NCI-H128 (cell line): ENCODE results near the gene TMEM50A.
"Not testable (repeated sequence)": the region's sequence is repeated elsewhere in the genome, so short reads cannot be mapped to it uniquely, and the experiment has no call there.

Source experiments
- DNase-seq: peaks from one replicate; lab custom pipeline; 2025; ENCODE audit not compliant: unreplicated experiment; lab: John Stamatoyannopoulos, UW

Gene TMEM50A

GRCh38 chr1:25329950-25330349 lies 8.2 kb upstream of the TMEM50A start:
- DNase-seq = not testable (repeated sequence)

DNA sequence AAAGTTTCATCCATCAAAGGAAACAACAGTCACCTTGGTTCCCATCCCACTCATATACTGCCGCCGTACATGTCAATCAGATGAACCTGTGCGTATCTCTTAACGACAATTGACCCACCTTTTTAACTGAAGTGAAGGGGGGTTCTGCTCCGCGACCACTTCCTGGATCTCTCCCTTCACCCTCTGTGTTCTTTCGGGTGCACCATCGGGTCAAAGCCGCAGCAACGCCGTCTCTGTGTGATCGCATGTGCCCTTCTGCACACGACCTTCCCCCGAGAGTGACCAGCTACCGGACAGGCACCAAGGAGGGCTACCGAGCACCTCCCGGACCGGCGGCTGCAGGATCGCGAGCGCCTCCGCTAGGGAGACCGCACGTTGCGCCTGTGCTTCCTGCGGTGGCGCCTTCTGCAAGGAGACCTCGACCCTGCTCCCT lies 1.2 kb upstream of the TMEM50A start:
- not testable (repeated sequence) for DNase-seq

GRCh38 chr1:25337483-25338187 lies 499 bp upstream of the TMEM50A start:
- DNase-seq = not testable (repeated sequence)

GRCh38 chr1:25338986-25339385 lies 852 bp downstream of the TMEM50A start:
- no peak for DNase-seq

DNA sequence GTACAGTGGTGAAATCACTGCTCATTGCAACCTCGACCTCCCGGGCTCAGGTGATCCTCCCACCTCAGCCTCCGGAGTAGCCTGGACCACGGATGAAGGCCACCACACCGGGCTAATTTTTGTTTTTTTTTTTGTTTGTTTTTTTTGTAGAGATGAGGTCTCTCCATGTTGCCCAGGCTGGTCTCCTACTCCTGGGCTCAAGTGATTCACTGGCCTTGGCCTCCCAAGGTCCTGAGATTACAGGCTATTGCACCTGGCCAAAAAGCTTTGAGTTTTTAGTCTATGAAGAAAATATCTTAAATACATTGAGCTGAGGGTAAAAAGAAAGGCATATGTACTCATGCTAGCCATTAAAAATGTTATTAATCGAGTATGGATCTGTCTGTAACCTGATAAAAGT lies 3.6 kb downstream of the TMEM50A start:
- no peak for DNase-seq

DNA sequence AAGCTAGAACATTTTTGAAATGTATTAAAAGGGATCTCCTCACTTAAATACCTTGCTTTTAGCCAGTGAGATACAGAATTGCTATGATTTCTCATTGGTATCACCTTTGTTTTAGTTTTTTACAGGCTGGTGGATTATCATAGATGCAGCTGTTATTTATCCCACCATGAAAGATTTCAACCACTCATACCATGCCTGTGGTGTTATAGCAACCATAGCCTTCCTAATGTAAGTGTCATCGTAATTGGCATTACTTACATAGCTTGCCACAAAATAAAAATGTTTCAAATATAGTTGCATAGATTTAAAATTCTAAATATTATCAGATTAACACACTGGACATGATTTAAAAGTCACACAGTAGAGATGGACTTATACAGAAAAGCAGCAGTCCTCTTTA lies 4.7 kb downstream of the TMEM50A start:
- DNase-seq = no peak

DNA sequence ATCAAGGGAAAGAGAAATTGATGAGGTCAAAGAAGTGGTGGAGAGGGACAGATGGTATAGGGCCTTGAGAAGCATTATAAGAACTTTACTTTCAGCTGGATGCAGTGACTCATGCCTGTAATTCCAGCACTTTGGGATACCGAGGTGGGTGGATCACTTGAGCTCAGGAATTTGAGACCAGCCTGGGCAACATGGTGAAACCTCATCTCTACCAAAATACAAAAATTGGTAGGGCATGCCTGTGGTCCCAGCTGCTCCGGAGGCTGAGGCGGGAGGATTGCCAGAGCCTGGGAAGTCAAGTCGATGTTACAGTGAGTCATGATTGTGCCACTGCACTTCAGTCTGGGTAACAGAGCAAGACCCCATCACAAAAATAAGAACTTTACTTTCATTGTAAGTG lies 5.7 kb downstream of the TMEM50A start:
- DNase-seq = no peak

- no peak for DNase-seq
Measured at GRCh38 chr1:25347556-25347955, 9.4 kb downstream of the TMEM50A start.

DNA sequence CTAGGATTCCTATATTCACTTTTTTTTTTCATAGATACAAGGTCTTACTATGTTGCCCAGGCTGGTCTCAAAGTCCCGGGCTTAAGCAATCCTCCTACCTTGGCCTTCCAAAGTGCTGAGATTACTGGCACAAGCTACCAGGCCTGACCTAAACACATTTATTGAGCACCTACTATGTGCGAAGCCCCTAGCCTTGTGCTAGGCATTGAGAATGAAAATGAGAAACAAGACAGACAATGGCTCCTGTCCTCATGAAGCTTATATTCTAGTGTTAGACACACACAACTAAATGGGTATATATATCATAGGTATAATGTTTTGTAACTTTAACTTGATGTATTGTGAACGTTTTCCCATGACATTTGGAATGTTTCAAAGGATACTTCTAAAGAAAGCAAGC lies 11.5 kb downstream of the TMEM50A start:
- no peak for DNase-seq

DNA sequence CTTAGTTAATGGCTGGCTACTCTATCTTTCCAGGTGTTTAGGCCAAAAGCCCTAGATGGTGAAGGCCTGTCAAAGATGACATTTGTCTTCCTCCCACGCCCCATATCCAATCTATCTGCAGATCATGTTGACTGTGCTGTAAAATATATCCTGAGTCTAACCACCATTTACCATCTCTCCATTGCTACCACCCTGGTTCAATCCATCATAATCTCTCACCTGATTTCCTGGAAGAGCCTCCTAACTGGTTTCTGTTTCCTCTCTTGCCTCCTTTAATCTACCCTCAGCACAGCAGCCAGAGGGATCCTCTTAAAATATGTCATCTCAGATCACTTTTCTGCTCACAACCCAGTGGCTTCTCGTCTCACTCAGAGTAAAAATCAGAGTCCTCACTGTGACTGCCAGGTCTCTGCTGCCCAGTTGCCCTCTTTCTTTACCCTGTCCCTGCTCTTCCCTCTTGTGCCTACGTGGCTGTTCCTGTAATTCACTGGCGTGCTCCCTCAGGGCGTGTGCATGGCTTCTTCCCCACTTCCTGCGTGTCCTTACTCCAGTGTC lies 17.8 kb downstream of the TMEM50A start:
- DNase-seq = no peak

- DNase-seq = no peak
Measured at GRCh38 chr1:25356441-25356840, 18.3 kb downstream of the TMEM50A start.

- DNase-seq = no peak
Measured at GRCh38 chr1:25356848-25357247, 18.7 kb downstream of the TMEM50A start.

DNA sequence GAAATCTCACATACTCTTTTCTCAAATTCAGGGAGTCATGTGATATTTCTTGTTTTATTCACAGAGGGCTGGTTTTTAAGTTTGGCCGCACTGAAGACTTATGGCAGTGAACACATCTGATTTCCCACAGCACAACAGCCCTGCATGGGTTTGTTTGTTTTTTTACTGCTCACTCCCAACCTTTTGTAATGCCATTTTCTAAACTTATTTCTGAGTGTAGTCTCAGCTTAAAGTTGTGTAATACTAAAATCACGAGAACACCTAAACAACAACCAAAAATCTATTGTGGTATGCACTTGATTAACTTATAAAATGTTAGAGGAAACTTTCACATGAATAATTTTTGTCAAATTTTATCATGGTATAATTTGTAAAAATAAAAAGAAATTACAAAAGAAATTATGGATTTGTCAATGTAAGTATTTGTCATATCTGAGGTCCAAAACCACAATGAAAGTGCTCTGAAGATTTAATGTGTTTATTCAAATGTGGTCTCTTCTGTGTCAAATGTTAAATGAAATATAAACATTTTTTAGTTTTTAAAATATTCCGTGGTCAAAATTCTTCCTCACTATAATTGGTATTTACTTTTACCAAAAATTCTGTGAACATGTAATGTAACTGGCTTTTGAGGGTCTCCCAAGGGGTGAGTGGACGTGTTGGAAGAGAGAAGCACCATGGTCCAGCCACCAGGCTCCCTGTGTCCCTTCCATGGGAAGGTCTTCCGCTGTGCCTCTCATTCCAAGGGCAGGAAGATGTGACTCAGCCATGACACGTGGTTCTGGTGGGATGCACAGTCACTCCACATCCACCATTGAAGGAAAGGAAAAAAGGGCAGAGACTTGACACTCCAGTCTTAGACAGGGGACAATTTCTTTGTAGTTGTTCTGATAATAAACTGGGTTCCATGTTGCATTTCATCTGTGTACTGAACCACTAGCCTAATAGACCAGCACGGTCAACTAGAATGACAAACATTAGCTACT lies 22.8 kb downstream of the TMEM50A start:
- no peak for DNase-seq

- DNase-seq = no peak
Measured at GRCh38 chr1:25361901-25362300, 23.8 kb downstream of the TMEM50A start.

DNA sequence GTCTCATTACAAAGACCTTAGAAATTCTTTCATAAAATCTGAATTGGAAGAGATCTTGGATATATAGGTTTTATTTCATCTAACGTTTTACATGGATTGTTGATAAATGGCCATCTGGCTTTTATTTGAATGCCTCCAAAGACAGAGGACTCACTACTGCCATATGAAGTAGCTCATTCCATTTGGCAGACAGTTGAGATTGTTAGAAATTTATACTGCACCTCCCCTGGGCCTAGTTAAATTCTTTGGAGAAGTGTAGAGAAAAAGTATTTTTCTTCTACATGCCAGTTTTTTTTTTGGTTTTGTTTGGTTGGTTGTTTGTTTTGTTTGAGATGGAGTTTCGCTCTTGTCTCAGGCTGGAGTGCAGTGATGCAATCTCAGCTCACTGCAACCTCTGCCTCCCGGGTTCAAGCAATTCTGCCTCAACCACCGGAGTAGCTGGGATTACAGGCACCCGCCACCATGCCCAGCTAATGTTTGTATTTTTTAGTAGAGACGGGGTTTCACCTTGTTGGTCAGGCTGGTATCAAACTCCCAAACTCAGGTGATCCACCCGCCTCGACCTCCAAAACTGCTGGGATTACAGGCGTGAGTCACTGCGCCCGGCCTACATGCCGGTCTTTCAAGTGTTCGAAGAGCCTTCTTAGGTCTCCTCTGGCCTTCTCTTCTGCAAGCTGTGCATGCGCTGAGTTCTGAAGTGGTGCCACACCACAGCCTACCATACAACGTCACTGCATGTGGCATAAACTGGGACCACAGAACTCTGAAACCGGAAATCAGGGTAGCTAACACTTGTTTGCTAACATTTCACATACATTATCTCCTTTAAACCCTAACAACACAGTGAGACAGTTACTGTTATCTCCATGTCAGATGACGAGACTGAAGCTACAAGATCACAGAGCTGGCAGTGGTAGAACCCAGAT lies 24.8 kb downstream of the TMEM50A start:
- DNase-seq = not testable (repeated sequence)

DNA sequence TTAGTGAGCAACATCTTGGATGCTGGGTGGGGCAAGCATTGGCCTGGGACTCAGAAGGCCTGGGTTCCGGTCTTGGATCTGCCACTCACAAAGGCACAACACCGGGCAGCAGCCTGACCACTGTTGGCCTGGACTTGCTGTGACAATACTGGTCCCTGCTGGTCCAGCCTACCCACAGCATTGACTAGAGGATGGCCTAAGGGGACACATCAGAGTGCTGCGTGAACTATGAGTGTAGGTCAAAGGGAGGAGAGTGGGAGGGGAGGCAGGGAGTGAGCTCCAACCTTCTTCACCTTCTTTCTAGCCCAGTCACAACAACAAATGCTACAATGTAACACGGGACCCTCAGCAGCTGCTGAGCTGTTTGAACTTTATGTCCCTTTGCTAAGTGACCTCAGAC lies 31.1 kb downstream of the TMEM50A start:
- DNase-seq = no peak

DNA sequence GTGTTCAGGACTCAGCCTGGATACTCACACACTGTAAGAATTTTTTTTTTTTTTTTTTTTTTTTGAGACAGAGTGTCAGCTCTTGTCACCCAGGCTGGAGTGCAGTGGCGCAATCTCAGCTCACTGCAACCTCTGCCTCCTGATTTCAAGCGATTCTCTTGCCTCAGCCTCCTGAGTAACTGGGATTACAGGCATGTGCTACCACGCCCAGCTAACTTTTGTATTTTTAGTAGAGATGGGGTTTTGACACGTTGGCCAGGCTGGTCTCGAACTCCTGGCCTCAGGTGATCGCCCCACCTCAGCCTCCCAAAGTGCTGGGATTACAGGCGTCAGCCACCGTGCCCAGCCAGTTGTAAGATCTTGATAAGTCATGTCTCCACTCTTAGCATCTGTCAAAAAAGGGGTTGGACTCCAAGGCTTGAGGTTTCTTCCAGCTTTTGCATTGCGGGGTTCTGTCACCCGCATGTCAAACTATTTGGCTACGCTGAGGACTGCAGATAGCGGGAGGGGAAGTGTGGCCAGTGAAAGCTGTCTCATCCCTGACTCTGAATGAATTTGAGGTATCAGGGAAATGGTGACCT lies 31.6 kb downstream of the TMEM50A start:
- DNase-seq = not testable (repeated sequence)

DNA sequence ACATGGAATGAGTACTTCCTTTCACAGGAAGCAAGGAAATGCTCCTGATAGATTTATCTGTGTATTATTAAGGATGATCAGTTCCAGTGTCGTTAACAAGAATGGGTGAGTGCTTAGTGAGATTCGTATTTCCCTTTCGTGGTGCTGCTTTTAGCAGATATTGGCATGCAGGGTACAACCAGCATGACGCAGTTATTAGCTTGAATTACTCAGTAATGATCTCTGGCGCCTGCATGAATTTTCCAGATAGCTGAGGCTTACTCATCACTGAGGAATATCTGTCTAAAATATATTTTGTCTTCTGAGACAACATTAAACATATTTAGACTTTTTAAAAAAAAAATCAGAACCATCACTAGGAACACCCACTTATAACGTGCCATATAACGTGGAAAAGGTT lies 33.6 kb downstream of the TMEM50A start:
- DNase-seq = not testable (repeated sequence)

DNA sequence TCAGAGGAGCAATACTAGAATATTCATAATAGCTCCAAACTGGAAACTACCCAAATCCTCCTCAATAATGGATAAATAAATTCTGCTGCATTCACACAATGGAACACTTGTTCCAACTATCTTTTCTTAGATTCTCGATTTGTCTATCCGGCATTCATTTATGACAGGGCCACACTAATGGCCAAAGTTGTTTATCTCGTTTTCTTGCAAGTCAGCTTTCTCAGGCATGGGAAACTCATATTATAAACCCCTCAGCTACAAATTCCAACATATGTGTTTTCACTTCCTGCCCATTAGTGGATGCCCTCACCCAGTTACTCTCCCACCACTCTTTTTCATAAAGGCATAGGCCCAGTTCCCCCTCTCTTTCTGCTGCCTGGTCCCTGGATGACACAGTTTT lies 40.2 kb downstream of the TMEM50A start:
- DNase-seq = not testable (repeated sequence)

- not testable (repeated sequence) for DNase-seq
Measured at GRCh38 chr1:25382543-25382942, 44.4 kb downstream of the TMEM50A start.
